Stimulated activated naive CD8-positive, alpha-beta T cell treated with anti-CD3 and anti-CD28 coated beads, Interleukin-15, Interleukin-2, amounts not matched to agents 100 ng/mL and 50 ng/mL, for 24 hours (primary cell): ENCODE data around the gene SLC26A6.

ENCODE experiments used
- H3K27ac Mint-ChIP-seq: one replicate; pipeline ENCODE4 v1.8.0; 2021; ENCODE audit warnings: mild to moderate bottlenecking, mixed read lengths
- H3K27me3 Mint-ChIP-seq: one replicate; pipeline ENCODE4 v1.8.0; 2021; ENCODE audit warnings: mixed read lengths
- H3K36me3 Mint-ChIP-seq: one replicate; pipeline ENCODE4 v1.8.0; 2021; ENCODE audit warnings: low read depth, mixed read lengths
- H3K4me1 Mint-ChIP-seq: one replicate; pipeline ENCODE4 v1.8.0; 2021; ENCODE audit warnings: low read depth, mixed read lengths
- H3K4me3 Mint-ChIP-seq: one replicate; pipeline ENCODE4 v1.8.0; 2021; ENCODE audit warnings: mild to moderate bottlenecking, mixed read lengths
- H3K9me3 Mint-ChIP-seq: one replicate; pipeline ENCODE4 v1.8.0; 2021; ENCODE audit warnings: mixed read lengths

SLC26A6 gene

GRCh38 chr3:48650723-48651122, 15.5 kb upstream of the SLC26A6 start:
- peaks cover 10% of the 10 kb centered on the region for H3K4me1 Mint-ChIP-seq
- H3K27me3 Mint-ChIP-seq = no peaks in the 10 kb centered on the region
- no peak overlapping the region for H3K4me3 Mint-ChIP-seq
- no peaks in the 10 kb centered on the region for H3K36me3 Mint-ChIP-seq
- H3K27ac Mint-ChIP-seq = no peak overlapping the region
- no peaks in the 10 kb centered on the region for H3K9me3 Mint-ChIP-seq

GRCh38 chr3:48648188-48648850, 13.1 kb upstream of the SLC26A6 start:
- Mint-ChIP-seq H3K27ac (no peak overlapping the region), H3K9me3 (no peaks in the 10 kb centered on the region), H3K27me3 (no peaks in the 10 kb centered on the region), H3K4me3 (no peak overlapping the region), H3K4me1 (no peaks in the 10 kb centered on the region), H3K36me3 (no peaks in the 10 kb centered on the region)

- H3K27me3 Mint-ChIP-seq = no peaks in the 10 kb centered on the region
- no peaks in the 10 kb centered on the region for H3K4me1 Mint-ChIP-seq
- no peak overlapping the region for H3K27ac Mint-ChIP-seq
- H3K4me3 Mint-ChIP-seq = no peak overlapping the region
- H3K9me3 Mint-ChIP-seq = no peaks in the 10 kb centered on the region
- H3K36me3 Mint-ChIP-seq = no peaks in the 10 kb centered on the region
These were observed 12.5 kb upstream of the SLC26A6 start for GRCh38 chr3:48647714-48648113.

GRCh38 chr3:48644898-48645760, 9.9 kb upstream of the SLC26A6 start:
- Mint-ChIP-seq H3K4me1 (no peaks in the 10 kb centered on the region), H3K9me3 (no peaks in the 10 kb centered on the region)

GRCh38 chr3:48642605-48643004, 7.3 kb upstream of the SLC26A6 start:
- Mint-ChIP-seq H3K4me1 (no peaks in the 10 kb centered on the region), H3K9me3 (no peaks in the 10 kb centered on the region), H3K4me3 (no peak overlapping the region), H3K27ac (no peak overlapping the region), H3K36me3 (no peaks in the 10 kb centered on the region), H3K27me3 (no peaks in the 10 kb centered on the region)

More at GRCh38 chr3:48644898-48645760, 9.9 kb upstream of the SLC26A6 start:
- H3K27ac Mint-ChIP-seq = no peak overlapping the region
- H3K27me3 Mint-ChIP-seq = no peaks in the 10 kb centered on the region
- no peak overlapping the region for H3K4me3 Mint-ChIP-seq
- H3K36me3 Mint-ChIP-seq = no peaks in the 10 kb centered on the region

GRCh38 chr3:48641396-48641795, 6.1 kb upstream of the SLC26A6 start:
- H3K4me3 Mint-ChIP-seq = no peak overlapping the region
- H3K27me3 Mint-ChIP-seq = no peaks in the 10 kb centered on the region
- peaks cover 10% of the 10 kb centered on the region for H3K4me1 Mint-ChIP-seq
- H3K27ac Mint-ChIP-seq = no peak overlapping the region
- no peaks in the 10 kb centered on the region for H3K9me3 Mint-ChIP-seq
- H3K36me3 Mint-ChIP-seq = no peaks in the 10 kb centered on the region

- H3K27ac Mint-ChIP-seq = no peak overlapping the region
- no peaks in the 10 kb centered on the region for H3K27me3 Mint-ChIP-seq
- peaks cover 16% of the 10 kb centered on the region for H3K4me1 Mint-ChIP-seq
- H3K9me3 Mint-ChIP-seq = no peaks in the 10 kb centered on the region
- H3K4me3 Mint-ChIP-seq = no peak overlapping the region
- H3K36me3 Mint-ChIP-seq = no peaks in the 10 kb centered on the region
These were observed 4.8 kb upstream of the SLC26A6 start for GRCh38 chr3:48639944-48640606.

- H3K4me1 Mint-ChIP-seq = peaks cover 24% of the 10 kb centered on the region
- no peaks in the 10 kb centered on the region for H3K9me3 Mint-ChIP-seq
These were observed 2.0 kb upstream of the SLC26A6 start for GRCh38 chr3:48637305-48637704.

GRCh38 chr3:48636149-48636655, 941 bp upstream of the SLC26A6 start:
- H3K27ac Mint-ChIP-seq = peak overlapping the region; percentile 72
- no peaks in the 10 kb centered on the region for H3K9me3 Mint-ChIP-seq
- H3K27me3 Mint-ChIP-seq = no peaks in the 10 kb centered on the region
- peaks cover 4% of the 10 kb centered on the region for H3K36me3 Mint-ChIP-seq
- peak overlapping the region; percentile 86 for H3K4me3 Mint-ChIP-seq
- H3K4me1 Mint-ChIP-seq = peaks cover 24% of the 10 kb centered on the region

More at GRCh38 chr3:48637305-48637704, 2.0 kb upstream of the SLC26A6 start:
- H3K4me3 Mint-ChIP-seq = no peak overlapping the region
- H3K27me3 Mint-ChIP-seq = no peaks in the 10 kb centered on the region
- H3K36me3 Mint-ChIP-seq = peaks cover 4% of the 10 kb centered on the region
- H3K27ac Mint-ChIP-seq = no peak overlapping the region

- H3K27me3 Mint-ChIP-seq = no peaks in the 10 kb centered on the region
- H3K4me3 Mint-ChIP-seq = peak overlapping the region; percentile 86
- H3K27ac Mint-ChIP-seq = peak overlapping the region; percentile 36
- H3K9me3 Mint-ChIP-seq = no peaks in the 10 kb centered on the region
- H3K4me1 Mint-ChIP-seq = peaks cover 24% of the 10 kb centered on the region
- H3K36me3 Mint-ChIP-seq = peaks cover 8% of the 10 kb centered on the region
These were observed 520 bp downstream of the SLC26A6 start for GRCh38 chr3:48634661-48635221.

- H3K27ac Mint-ChIP-seq = no peak overlapping the region
- peaks cover 24% of the 10 kb centered on the region for H3K4me1 Mint-ChIP-seq
- H3K9me3 Mint-ChIP-seq = no peaks in the 10 kb centered on the region
- no peaks in the 10 kb centered on the region for H3K27me3 Mint-ChIP-seq
- peak overlapping the region; percentile 86 for H3K4me3 Mint-ChIP-seq
- peaks cover 18% of the 10 kb centered on the region for H3K36me3 Mint-ChIP-seq
These were observed 1.5 kb downstream of the SLC26A6 start for GRCh38 chr3:48633743-48634142.

- Mint-ChIP-seq H3K36me3 (peaks cover 18% of the 10 kb centered on the region), H3K9me3 (no peaks in the 10 kb centered on the region), H3K27me3 (no peaks in the 10 kb centered on the region), H3K27ac (no peak overlapping the region), H3K4me1 (peaks cover 24% of the 10 kb centered on the region), H3K4me3 (no peak overlapping the region)
These were observed 2.0 kb downstream of the SLC26A6 start for GRCh38 chr3:48633256-48633655.

GRCh38 chr3:48631516-48632448, 3.5 kb downstream of the SLC26A6 start:
- Mint-ChIP-seq H3K27me3 (no peaks in the 10 kb centered on the region), H3K36me3 (peaks cover 26% of the 10 kb centered on the region), H3K27ac (no peak overlapping the region), H3K4me1 (peaks cover 18% of the 10 kb centered on the region), H3K9me3 (no peaks in the 10 kb centered on the region), H3K4me3 (no peak overlapping the region)

GRCh38 chr3:48630833-48631232, 4.4 kb downstream of the SLC26A6 start:
- peaks cover 9% of the 10 kb centered on the region for H3K4me1 Mint-ChIP-seq
- peaks cover 27% of the 10 kb centered on the region for H3K36me3 Mint-ChIP-seq
- H3K4me3 Mint-ChIP-seq = no peak overlapping the region
- no peaks in the 10 kb centered on the region for H3K27me3 Mint-ChIP-seq
- no peaks in the 10 kb centered on the region for H3K9me3 Mint-ChIP-seq
- H3K27ac Mint-ChIP-seq = no peak overlapping the region
